ENCODE measurements around the gene OLIG2. TPM values are rescaled to one million over a fixed set of nuclear protein-coding genes. Genes with fewer than 3 reads are reported as not detected.

Gene OLIG2
- total RNA-seq, 1 donor from 2014 or later = not detected

- TF ChIP-seq POLR2AphosphoS5 (IDR thresholded peaks at IDR 0.05; ENCODE audit: insufficient read depth in 1 of 2, low read depth in 1 of 2) (no peak), POLR2A (IDR thresholded peaks at IDR 0.05) (no peak), CTCF (IDR thresholded peaks at IDR 0.05) (no peak)
- no peaks in the 10 kb centered on the region for H3K4me1 ChIP-seq
- H3K9me3 ChIP-seq = no peaks in the 10 kb centered on the region
- no peak for DNase-seq (ENCODE audit: extremely low spot score in 2 of 2)
- H3K36me3 ChIP-seq = no peaks in the 10 kb centered on the region
- no peaks in the 10 kb centered on the region for H3K27me3 ChIP-seq
- intact Hi-C loops (cut with DNase I) = no loop called here
- H3K4me3 ChIP-seq = no peak overlapping the region
- H3K27ac ChIP-seq = no peak overlapping the region
These were observed 11.8 kb downstream of the OLIG2 start for GRCh38 chr21:33037501-33037900.

- no peak overlapping the region for H3K27ac ChIP-seq
- DNase-seq (ENCODE audit: extremely low spot score in 2 of 2) = no peak
- TF ChIP-seq CTCF (IDR thresholded peaks at IDR 0.05) (no peak), POLR2AphosphoS5 (IDR thresholded peaks at IDR 0.05; ENCODE audit: insufficient read depth in 1 of 2, low read depth in 1 of 2) (no peak), POLR2A (IDR thresholded peaks at IDR 0.05) (no peak)
- H3K27me3 ChIP-seq = no peaks in the 10 kb centered on the region
- H3K4me3 ChIP-seq = no peak overlapping the region
- no peaks in the 10 kb centered on the region for H3K36me3 ChIP-seq
- no peaks in the 10 kb centered on the region for H3K9me3 ChIP-seq
- intact Hi-C loops (cut with DNase I) = no loop called here
- H3K4me1 ChIP-seq = no peaks in the 10 kb centered on the region
These were observed 13.8 kb downstream of the OLIG2 start for GRCh38 chr21:33039536-33039935.

GRCh38 chr21:33040215-33040614, 14.5 kb downstream of the OLIG2 start:
- TF ChIP-seq POLR2AphosphoS5 (IDR thresholded peaks at IDR 0.05; ENCODE audit: insufficient read depth in 1 of 2, low read depth in 1 of 2) (no peak), CTCF (IDR thresholded peaks at IDR 0.05) (no peak), POLR2A (IDR thresholded peaks at IDR 0.05) (no peak)
- no peak for DNase-seq (ENCODE audit: extremely low spot score in 2 of 2)
- Histone ChIP-seq H3K27me3 (no peaks in the 10 kb centered on the region), H3K36me3 (no peaks in the 10 kb centered on the region), H3K4me3 (no peak overlapping the region), H3K27ac (no peak overlapping the region), H3K4me1 (no peaks in the 10 kb centered on the region), H3K9me3 (no peaks in the 10 kb centered on the region)
- intact Hi-C loops (cut with DNase I) = no loop called here

GRCh38 chr21:33041981-33042380, 16.2 kb downstream of the OLIG2 start:
- intact Hi-C loops (cut with DNase I) = no loop called here
- H3K27me3 ChIP-seq = no peaks in the 10 kb centered on the region
- H3K36me3 ChIP-seq = no peaks in the 10 kb centered on the region
- TF ChIP-seq POLR2A (IDR thresholded peaks at IDR 0.05) = no peak
- TF ChIP-seq POLR2AphosphoS5 (IDR thresholded peaks at IDR 0.05; ENCODE audit: insufficient read depth in 1 of 2, low read depth in 1 of 2) = no peak
- H3K4me3 ChIP-seq = no peak overlapping the region
- H3K27ac ChIP-seq = no peak overlapping the region
- H3K9me3 ChIP-seq = no peaks in the 10 kb centered on the region
- H3K4me1 ChIP-seq = no peaks in the 10 kb centered on the region
- no peak for DNase-seq (ENCODE audit: extremely low spot score in 2 of 2)

- no peaks in the 10 kb centered on the region for H3K36me3 ChIP-seq
- no peak overlapping the region for H3K27ac ChIP-seq
- intact Hi-C loops (cut with DNase I) = no loop called here
- no peaks in the 10 kb centered on the region for H3K27me3 ChIP-seq
- DNase-seq (ENCODE audit: extremely low spot score in 2 of 2) = no peak
- H3K9me3 ChIP-seq = no peaks in the 10 kb centered on the region
- H3K4me3 ChIP-seq = no peak overlapping the region
- no peaks in the 10 kb centered on the region for H3K4me1 ChIP-seq
- TF ChIP-seq POLR2AphosphoS5 (IDR thresholded peaks at IDR 0.05; ENCODE audit: insufficient read depth in 1 of 2, low read depth in 1 of 2) (no peak), POLR2A (IDR thresholded peaks at IDR 0.05) (no peak), CTCF (IDR thresholded peaks at IDR 0.05) (no peak)
These were observed 17.1 kb downstream of the OLIG2 start for GRCh38 chr21:33042812-33043211.

All from vagina (tissue), 2 donors.